ENCODE results near the gene DEPP1.

DEPP1 gene

DNA sequence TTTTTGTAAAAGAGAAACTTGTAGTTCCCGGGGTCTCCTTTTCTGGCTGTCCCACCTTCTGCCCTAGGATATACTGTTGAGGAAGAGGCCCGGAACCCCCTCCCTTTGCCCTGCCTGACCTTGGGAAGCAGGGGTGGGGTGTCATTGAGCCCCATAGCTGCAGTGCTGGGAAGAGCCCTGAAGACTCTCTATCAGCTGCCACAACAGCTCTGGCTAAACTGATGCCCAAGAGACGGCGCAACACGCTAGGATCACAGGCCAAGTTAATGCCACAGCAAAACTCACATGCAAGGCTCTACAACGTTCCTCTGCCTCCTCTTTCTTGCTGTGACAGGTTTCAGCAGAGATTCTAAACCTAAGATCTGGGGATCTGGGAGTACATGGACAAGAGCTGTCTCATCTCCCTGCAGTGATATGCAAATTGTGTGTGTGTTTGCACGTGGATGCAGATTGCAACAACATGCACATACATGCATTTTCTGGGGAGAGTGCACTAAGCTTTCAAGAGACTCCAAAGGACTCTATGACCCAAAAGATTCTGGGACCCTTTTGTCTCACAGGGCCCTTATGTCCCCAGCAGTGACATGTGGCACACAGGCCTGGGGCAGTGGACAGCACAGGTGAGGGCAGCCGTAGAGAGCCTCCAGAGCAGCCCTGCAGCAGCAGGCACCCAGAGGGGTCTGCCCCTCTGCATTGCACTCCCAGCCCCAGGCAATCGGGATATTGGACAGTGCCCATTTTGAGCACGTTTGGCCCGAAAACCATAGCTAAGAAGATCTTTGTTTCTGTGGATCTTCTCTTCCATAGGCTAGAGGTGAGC, 16.5 kb downstream of the DEPP1 start:
- H3K27ac ChIP-seq (ENCODE audit: low read depth, low read length): peak overlapping the region; percentile 93
- no peaks in the 10 kb centered on the region for H3K27me3 ChIP-seq (ENCODE audit: control insufficient read depth in 5 of 5, insufficient read depth in 4 of 5, low read length in 5 of 5)
- H3K4me3 ChIP-seq (ENCODE audit: low read depth in 1 of 5, low read length in 5 of 5): peak overlapping the region in 3 of 5 donors; percentile 6 to 88 (median 19)
- H3K9me3 ChIP-seq (ENCODE audit: control insufficient read depth in 5 of 5, low read length in 5 of 5): no peaks in the 10 kb centered on the region
- peak overlapping the region in 2 of 5 donors; percentile 57 to 74 for H3K9ac ChIP-seq (ENCODE audit: low read length in 5 of 5)
- no peaks in the 10 kb centered on the region for H3K36me3 ChIP-seq (ENCODE audit: control insufficient read depth in 5 of 5, insufficient read depth in 5 of 5, low read length in 5 of 5)
- peaks cover 19 to 97% (median 94%) of the 10 kb centered on the region in 5 donors for H3K4me1 ChIP-seq (ENCODE audit: control insufficient read depth in 5 of 5, insufficient read depth in 5 of 5, low read length in 5 of 5)

DNA sequence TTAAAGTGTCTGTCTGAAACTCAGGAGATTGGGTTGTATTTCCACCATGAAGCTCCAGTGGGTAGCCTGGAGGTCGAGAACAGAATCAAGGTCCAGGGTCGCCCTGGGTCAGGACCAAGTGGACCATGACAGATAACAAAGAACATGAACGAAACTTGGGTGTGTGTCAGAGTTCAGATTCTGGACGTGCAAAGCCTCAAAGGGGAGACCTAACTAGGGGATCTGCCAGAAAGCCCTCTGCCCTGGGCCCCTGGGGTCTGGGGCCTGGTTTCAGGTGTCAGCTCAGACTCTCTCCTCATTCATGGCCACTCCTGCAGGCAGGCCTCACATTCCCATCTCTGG, 17.4 kb downstream of the DEPP1 start:
- Histone ChIP-seq H3K9ac (ENCODE audit: low read length in 5 of 5) (peak overlapping the region; percentile 41 to 76 (median 57)), H3K27me3 (ENCODE audit: control insufficient read depth in 5 of 5, insufficient read depth in 4 of 5, low read length in 5 of 5) (no peaks in the 10 kb centered on the region), H3K27ac (ENCODE audit: low read depth, low read length) (peak overlapping the region; percentile 77), H3K36me3 (ENCODE audit: control insufficient read depth in 5 of 5, insufficient read depth in 5 of 5, low read length in 5 of 5) (peaks cover 0 to 7% (median 0%) of the 10 kb centered on the region in 5 donors), H3K9me3 (ENCODE audit: control insufficient read depth in 5 of 5, low read length in 5 of 5) (peaks cover 0 to 4% (median 3%) of the 10 kb centered on the region in 5 donors), H3K4me1 (ENCODE audit: control insufficient read depth in 5 of 5, insufficient read depth in 5 of 5, low read length in 5 of 5) (peaks cover 18 to 92% (median 89%) of the 10 kb centered on the region in 5 donors), H3K4me3 (ENCODE audit: low read depth in 1 of 5, low read length in 5 of 5) (peak overlapping the region; percentile 77 to 90 (median 86))

DNA sequence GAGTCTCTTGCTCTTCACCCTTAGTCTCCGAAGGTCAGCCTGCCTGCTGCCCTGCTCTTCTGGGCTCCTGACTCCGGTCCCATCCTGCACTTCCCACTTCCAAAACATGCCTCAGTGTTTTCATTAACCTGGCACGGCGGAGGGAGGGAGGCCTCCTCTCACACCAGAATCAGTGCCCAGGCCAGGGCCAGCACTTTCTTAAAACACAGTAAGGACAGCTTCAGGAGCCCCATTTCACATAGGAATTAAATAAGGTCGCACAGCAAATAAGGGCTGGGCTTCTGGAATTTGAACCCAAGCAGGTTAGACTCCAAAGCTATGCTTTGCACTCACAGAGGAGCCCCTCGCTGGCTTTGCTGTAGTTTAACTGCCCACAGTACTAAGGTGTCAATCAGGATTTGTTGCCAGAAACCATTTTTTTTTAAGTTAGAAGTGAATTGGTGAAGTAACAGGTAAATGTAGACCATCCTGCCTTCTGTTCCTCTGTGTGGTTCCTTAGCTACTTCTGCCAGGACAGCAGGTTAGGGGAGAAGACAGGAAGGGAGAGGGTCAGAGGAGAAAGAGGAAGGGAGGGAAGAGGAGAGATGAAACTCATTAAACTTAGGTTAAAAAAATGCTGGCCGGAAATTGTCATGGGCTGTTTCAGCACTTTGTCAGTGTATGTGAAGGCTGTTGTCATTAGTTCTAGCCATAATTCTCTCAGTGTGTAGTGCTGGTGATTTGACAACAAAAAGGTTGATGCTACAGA, 18.0 kb downstream of the DEPP1 start:
- Histone ChIP-seq H3K27ac (ENCODE audit: low read depth, low read length) (peak overlapping the region; percentile 77), H3K9me3 (ENCODE audit: control insufficient read depth in 5 of 5, low read length in 5 of 5) (peaks cover 0 to 4% (median 3%) of the 10 kb centered on the region in 5 donors), H3K4me1 (ENCODE audit: control insufficient read depth in 5 of 5, insufficient read depth in 5 of 5, low read length in 5 of 5) (peaks cover 18 to 92% (median 91%) of the 10 kb centered on the region in 5 donors), H3K9ac (ENCODE audit: low read length in 5 of 5) (peak overlapping the region; percentile 52 to 84 (median 74)), H3K4me3 (ENCODE audit: low read depth in 1 of 5, low read length in 5 of 5) (peak overlapping the region; percentile 77 to 90 (median 86)), H3K27me3 (ENCODE audit: control insufficient read depth in 5 of 5, insufficient read depth in 4 of 5, low read length in 5 of 5) (no peaks in the 10 kb centered on the region), H3K36me3 (ENCODE audit: control insufficient read depth in 5 of 5, insufficient read depth in 5 of 5, low read length in 5 of 5) (peaks cover 0 to 10% (median 0%) of the 10 kb centered on the region in 5 donors)

DNA sequence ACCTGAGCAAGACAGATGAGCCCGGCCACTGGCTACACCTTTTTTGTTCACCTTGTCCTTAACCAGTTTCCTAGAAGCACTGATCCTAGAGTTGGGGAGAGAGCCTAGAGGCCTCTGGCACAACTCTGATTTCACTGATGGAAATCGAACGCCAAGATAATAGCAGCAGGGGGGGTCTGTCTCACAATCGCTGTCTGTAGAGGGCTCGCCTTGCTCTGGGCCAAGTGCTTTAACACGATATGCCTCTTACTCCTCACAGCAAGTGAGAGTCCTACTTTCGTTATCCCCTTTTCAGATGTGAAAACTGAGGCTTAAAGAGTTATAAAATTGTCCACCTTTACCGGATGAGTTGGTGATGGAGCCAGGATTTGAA, 18.5 kb downstream of the DEPP1 start:
- peak overlapping the region; percentile 77 for H3K27ac ChIP-seq (ENCODE audit: low read depth, low read length)
- peak overlapping the region; percentile 52 to 84 (median 74) for H3K9ac ChIP-seq (ENCODE audit: low read length in 5 of 5)
- no peaks in the 10 kb centered on the region for H3K27me3 ChIP-seq (ENCODE audit: control insufficient read depth in 5 of 5, insufficient read depth in 4 of 5, low read length in 5 of 5)
- H3K4me1 ChIP-seq (ENCODE audit: control insufficient read depth in 5 of 5, insufficient read depth in 5 of 5, low read length in 5 of 5): peaks cover 20 to 92% (median 91%) of the 10 kb centered on the region in 5 donors
- peak overlapping the region; percentile 77 to 90 (median 86) for H3K4me3 ChIP-seq (ENCODE audit: low read depth in 1 of 5, low read length in 5 of 5)
- peaks cover 0 to 4% (median 3%) of the 10 kb centered on the region in 5 donors for H3K9me3 ChIP-seq (ENCODE audit: control insufficient read depth in 5 of 5, low read length in 5 of 5)
- H3K36me3 ChIP-seq (ENCODE audit: control insufficient read depth in 5 of 5, insufficient read depth in 5 of 5, low read length in 5 of 5): peaks cover 0 to 13% (median 0%) of the 10 kb centered on the region in 5 donors

DNA sequence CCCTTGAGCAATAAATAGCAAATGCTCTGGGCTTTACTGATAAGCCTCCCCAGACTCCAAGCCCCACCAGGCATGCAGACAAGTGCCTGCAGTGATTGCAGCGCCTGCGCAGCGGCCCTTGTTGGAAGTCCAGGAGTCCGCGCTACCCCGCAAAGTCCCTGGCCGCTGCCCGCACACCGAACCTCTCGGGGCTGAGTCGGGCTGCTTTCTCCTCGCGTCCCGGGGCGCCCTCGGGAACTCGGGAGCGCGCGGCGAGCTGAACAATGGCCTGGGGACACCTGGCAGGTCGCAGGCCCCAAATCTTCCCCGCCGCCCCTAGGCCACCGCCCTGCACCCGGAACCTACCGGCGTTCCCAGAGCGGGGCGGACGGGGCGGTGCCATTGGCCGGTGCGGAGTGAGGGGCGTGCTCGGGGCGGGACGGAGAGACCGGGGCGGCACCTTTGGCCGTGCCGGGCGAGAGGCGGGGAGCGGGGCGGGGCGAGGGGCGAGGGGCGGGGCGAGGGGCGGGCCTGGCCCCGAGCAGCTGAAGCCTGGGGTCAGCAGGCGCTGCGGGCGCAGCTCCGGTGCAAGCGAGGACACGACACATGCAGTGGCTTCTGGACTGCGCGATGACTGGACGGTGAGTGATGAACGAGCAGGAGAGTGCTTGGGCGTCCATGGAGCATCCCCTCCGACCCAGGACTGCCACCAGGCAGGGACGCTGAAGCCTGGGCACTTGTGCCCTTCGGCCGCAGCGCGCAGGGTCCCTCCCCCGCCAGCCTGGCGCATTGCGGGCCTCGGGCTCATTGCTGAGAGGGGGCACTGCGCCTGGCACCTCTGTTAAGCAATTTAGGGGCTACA, 19.1 kb downstream of the DEPP1 start, which contains the start of gene RASSF4:
Gene RASSF4, plus strand, starts transcription at position 556 of the 841 bp plus-strand sequence. CDS start 10,401 bp downstream, outside the sequence.
- Histone ChIP-seq H3K27me3 (ENCODE audit: control insufficient read depth in 5 of 5, insufficient read depth in 4 of 5, low read length in 5 of 5) (no peaks in the 10 kb centered on the region), H3K9me3 (ENCODE audit: control insufficient read depth in 5 of 5, low read length in 5 of 5) (peaks cover 0 to 4% (median 3%) of the 10 kb centered on the region in 5 donors), H3K4me3 (ENCODE audit: low read depth in 1 of 5, low read length in 5 of 5) (peak within 1 kb of the TSS; percentile 86 to 93 (median 90)), H3K27ac (ENCODE audit: low read depth, low read length) (peak within 1 kb of the TSS; percentile 96), H3K9ac (ENCODE audit: low read length in 5 of 5) (peak within 1 kb of the TSS; percentile 78 to 88 (median 83)), H3K36me3 (ENCODE audit: control insufficient read depth in 5 of 5, insufficient read depth in 5 of 5, low read length in 5 of 5) (peaks cover 0 to 13% (median 0%) of the 10 kb centered on the region in 5 donors), H3K4me1 (ENCODE audit: control insufficient read depth in 5 of 5, insufficient read depth in 5 of 5, low read length in 5 of 5) (peaks cover 20 to 87% (median 85%) of the 10 kb centered on the region in 5 donors)

DNA sequence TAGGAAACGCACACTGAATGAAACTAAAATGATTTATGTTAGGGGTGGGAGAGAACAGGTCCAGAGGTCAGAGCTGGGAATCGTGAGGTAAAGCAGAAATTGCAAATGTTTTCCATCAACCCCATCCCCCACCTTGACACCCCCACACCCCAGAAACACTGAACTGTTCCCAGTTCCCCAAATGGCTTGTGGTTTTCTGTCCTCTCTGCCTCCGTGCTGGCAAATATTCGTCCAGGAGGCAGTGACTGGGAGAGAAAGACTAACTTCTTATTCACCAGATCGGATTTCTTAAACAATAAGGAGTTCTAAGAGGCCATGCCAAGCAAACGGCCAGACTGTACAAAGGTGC, 19.7 kb downstream of the DEPP1 start:
- peak overlapping the region; percentile 96 for H3K27ac ChIP-seq (ENCODE audit: low read depth, low read length)
- peak overlapping the region; percentile 86 to 93 (median 90) for H3K4me3 ChIP-seq (ENCODE audit: low read depth in 1 of 5, low read length in 5 of 5)
- H3K9me3 ChIP-seq (ENCODE audit: control insufficient read depth in 5 of 5, low read length in 5 of 5): peaks cover 0 to 4% (median 3%) of the 10 kb centered on the region in 5 donors
- no peaks in the 10 kb centered on the region for H3K27me3 ChIP-seq (ENCODE audit: control insufficient read depth in 5 of 5, insufficient read depth in 4 of 5, low read length in 5 of 5)
- H3K36me3 ChIP-seq (ENCODE audit: control insufficient read depth in 5 of 5, insufficient read depth in 5 of 5, low read length in 5 of 5): peaks cover 0 to 18% (median 4%) of the 10 kb centered on the region in 5 donors
- H3K4me1 ChIP-seq (ENCODE audit: control insufficient read depth in 5 of 5, insufficient read depth in 5 of 5, low read length in 5 of 5): peaks cover 14 to 82% (median 79%) of the 10 kb centered on the region in 5 donors
- peak overlapping the region; percentile 78 to 88 (median 83) for H3K9ac ChIP-seq (ENCODE audit: low read length in 5 of 5)

DNA sequence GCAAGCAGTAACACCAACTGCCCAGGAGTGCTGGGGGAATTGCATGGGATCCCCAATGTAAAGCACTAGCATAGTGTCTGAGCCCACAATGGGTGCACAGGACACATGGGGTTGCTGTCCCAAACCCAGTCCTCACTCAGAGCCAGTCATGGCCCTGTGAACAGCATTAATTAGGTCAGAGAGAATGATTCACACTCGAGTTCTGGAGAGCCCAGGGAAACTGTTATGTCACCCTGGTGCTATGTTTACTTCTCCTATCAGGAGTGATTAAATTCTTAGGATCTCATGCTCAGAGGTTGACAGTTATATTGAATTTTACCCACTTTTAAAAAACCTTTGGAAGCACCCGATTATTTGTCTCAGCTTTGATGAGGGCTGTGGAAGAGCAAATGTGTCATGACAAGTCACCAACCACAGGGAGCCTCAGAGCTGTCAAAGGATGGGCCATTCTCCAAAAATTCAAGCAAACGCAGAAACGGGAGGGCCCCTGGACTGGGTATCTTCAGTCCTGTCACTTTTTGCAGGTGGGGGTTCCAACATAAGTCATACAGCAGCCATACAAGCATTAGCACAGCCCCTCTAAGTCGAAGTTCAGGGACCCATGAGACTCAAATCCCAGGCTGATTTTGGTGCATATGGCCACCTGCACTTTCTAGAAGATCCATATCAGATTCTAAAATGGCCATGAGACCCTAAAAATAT, 20.3 kb downstream of the DEPP1 start:
- Histone ChIP-seq H3K4me3 (ENCODE audit: low read depth in 1 of 5, low read length in 5 of 5) (peak overlapping the region; percentile 86 to 93 (median 90)), H3K4me1 (ENCODE audit: control insufficient read depth in 5 of 5, insufficient read depth in 5 of 5, low read length in 5 of 5) (peaks cover 10 to 77% (median 74%) of the 10 kb centered on the region in 5 donors), H3K27ac (ENCODE audit: low read depth, low read length) (peak overlapping the region; percentile 96), H3K27me3 (ENCODE audit: control insufficient read depth in 5 of 5, insufficient read depth in 4 of 5, low read length in 5 of 5) (no peaks in the 10 kb centered on the region), H3K9ac (ENCODE audit: low read length in 5 of 5) (peak overlapping the region; percentile 78 to 88 (median 83)), H3K9me3 (ENCODE audit: control insufficient read depth in 5 of 5, low read length in 5 of 5) (peaks cover 0 to 4% (median 3%) of the 10 kb centered on the region in 5 donors), H3K36me3 (ENCODE audit: control insufficient read depth in 5 of 5, insufficient read depth in 5 of 5, low read length in 5 of 5) (peaks cover 0 to 23% (median 6%) of the 10 kb centered on the region in 5 donors)

DNA sequence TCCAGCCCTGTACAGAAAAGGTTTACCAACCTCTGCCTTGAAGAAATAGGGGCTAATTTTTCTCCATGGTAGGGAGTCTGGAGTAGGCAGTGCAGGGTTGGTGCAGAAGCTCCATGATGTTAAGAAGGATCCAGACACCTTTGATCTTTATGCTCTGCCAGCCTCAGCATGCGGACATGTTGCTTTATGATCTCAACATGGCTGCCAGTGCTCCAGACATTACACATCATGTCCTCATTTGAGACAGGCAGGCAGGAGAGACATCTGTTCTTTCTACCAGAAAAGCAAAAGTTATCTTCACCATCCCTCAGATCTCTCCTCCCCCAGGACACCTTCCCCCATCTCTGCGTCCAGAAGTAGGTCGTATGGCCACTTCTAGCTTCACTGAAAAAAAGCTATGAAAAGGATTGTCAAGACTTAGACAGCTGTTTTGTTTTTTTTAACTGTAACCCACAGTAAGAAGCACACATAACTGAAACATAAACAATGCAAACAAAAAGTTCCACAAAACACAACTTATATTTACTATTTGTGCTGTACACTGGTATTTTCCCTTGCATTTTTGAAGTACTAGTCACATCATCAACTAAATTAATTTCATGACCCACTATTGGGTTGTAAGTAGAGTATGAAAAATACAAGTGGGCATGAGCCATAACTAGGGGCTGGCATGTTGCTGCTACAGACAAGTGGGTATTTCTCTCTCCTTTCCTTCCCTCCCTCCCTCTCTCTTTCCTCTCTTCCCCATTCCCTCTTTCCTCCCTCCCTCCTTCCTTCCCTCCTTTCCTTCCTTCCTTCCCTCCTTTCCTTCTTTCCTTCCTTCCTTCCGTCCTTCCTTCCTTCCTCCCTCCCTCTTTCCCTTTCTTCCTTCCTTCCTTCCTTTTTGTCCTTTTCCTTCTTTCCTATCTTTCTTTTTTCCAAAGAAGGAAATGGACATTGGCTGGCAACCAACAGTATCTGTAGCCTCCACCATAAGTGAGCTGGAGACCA, 21.6 kb downstream of the DEPP1 start:
- peak overlapping the region; percentile 96 for H3K27ac ChIP-seq (ENCODE audit: low read depth, low read length)
- peaks cover 0 to 4% (median 3%) of the 10 kb centered on the region in 5 donors for H3K9me3 ChIP-seq (ENCODE audit: control insufficient read depth in 5 of 5, low read length in 5 of 5)
- H3K4me3 ChIP-seq (ENCODE audit: low read depth in 1 of 5, low read length in 5 of 5): peak overlapping the region in 2 of 5 donors; percentile 12 to 19
- no peaks in the 10 kb centered on the region for H3K27me3 ChIP-seq (ENCODE audit: control insufficient read depth in 5 of 5, insufficient read depth in 4 of 5, low read length in 5 of 5)
- H3K4me1 ChIP-seq (ENCODE audit: control insufficient read depth in 5 of 5, insufficient read depth in 5 of 5, low read length in 5 of 5): peaks cover 9 to 72% (median 69%) of the 10 kb centered on the region in 5 donors
- no peak overlapping the region for H3K9ac ChIP-seq (ENCODE audit: low read length in 5 of 5)
- H3K36me3 ChIP-seq (ENCODE audit: control insufficient read depth in 5 of 5, insufficient read depth in 5 of 5, low read length in 5 of 5): peaks cover 0 to 23% (median 6%) of the 10 kb centered on the region in 5 donors

Data from subcutaneous abdominal adipose tissue (tissue), 5 donors.